Panc1 (cell line): Measurements from ENCODE around the gene GPR15LG. TPM values are rescaled to one million over a fixed set of nuclear protein-coding genes. Genes with fewer than 3 reads are reported as not detected.

ENCODE experiments used
- ATAC-seq: fragments of 200-7000 bp; cut with Tn5 transposase; 2 replicates; pipeline ENCODE4 v1.9.1; 2020; ENCODE audit warnings: mild to moderate bottlenecking, moderate library complexity
- BruUV-seq: library from RNA; stranded (reverse); fragments of 400-500 nt; replicated peaks from 2 replicates; lab custom pipeline; 2021; lab: Mats Ljungman, UMichigan
- CTCF ChIA-PET: fragments of 300-600 bp; sonication (Branson Sonifier 250); formaldehyde crosslinking; loops from one replicate; lab custom pipeline; 2022; ENCODE audit warnings: antibody characterized with exemption; lab: Charles Lee
- POLR2A ChIA-PET: fragments of 300-600 bp; sonication (Branson Sonifier 250); formaldehyde crosslinking; loops from one replicate; lab custom pipeline; 2022; ENCODE audit warnings: antibody characterized with exemption; lab: Charles Lee
- DNase-seq: peaks from one replicate; pipeline ENCODE4 v3.0.0-alpha.2; 2010; ENCODE audit warnings: low read depth, low spot score
- H3K27ac ChIP-seq: 2 replicates; pipeline ENCODE4 v1.5.1; 2011; ENCODE audit warnings: mild to moderate bottlenecking, low read length, inconsistent platforms
- H3K27me3 ChIP-seq: fragments of 200-500 bp; sonication (Bioruptor generic); 2 replicates; pipeline ENCODE4 v1.6.0; 2014; ENCODE audit warnings: low read length, inconsistent platforms; ENCODE audit not compliant: control insufficient read depth, insufficient read depth
- H3K36me3 ChIP-seq: fragments of 200-500 bp; sonication (Bioruptor generic); 2 replicates; pipeline ENCODE4 v1.5.1; 2014; ENCODE audit warnings: inconsistent platforms, mild to moderate bottlenecking, low read length, moderate library complexity; ENCODE audit not compliant: control insufficient read depth, insufficient read depth
- H3K4me1 ChIP-seq: 2 replicates; pipeline ENCODE4 v1.5.1; 2011; ENCODE audit warnings: inconsistent platforms, mild to moderate bottlenecking, low read length, moderate library complexity; ENCODE audit not compliant: control insufficient read depth, insufficient read depth
- H3K4me3 ChIP-seq, 2 experiments: 2 replicates each; pipeline ENCODE4 v1.5.1; 2011 to 2012; ENCODE audit warnings: low read depth in 2 of 2, low read length in 2 of 2, mild to moderate bottlenecking in 2 of 2, inconsistent platforms in 1 of 2, moderate library complexity in 1 of 2
- H3K9me3 ChIP-seq: fragments of 200-500 bp; sonication (Bioruptor generic); 2 replicates; pipeline ENCODE4 v1.5.1; 2014; ENCODE audit warnings: low read depth, mild to moderate bottlenecking, inconsistent platforms, low read length, moderate library complexity; ENCODE audit not compliant: control insufficient read depth, insufficient read depth
- CTCF ChIP-seq: fragments of 450-650 bp; IDR thresholded peaks from 2 replicates; pipeline ENCODE4 v1.5.1; 2017; ENCODE audit warnings: mild to moderate bottlenecking
- POLR2AphosphoS5 ChIP-seq: IDR thresholded peaks from 2 replicates; pipeline ENCODE4 v1.6.1; 2012; ENCODE audit warnings: mild to moderate bottlenecking, low read depth, low read length, moderate library complexity
- REST ChIP-seq, 2 experiments: IDR thresholded peaks; 2 replicates each; pipeline ENCODE4 v1.6.1; 2011 to 2012; ENCODE audit warnings: low read depth in 2 of 2, control low read depth in 1 of 2, low read length in 1 of 2, mild to moderate bottlenecking in 1 of 2, moderate library complexity in 1 of 2; ENCODE audit not compliant: insufficient read depth in 1 of 2
- SIN3A ChIP-seq: IDR thresholded peaks from 2 replicates; pipeline ENCODE4 v1.6.1; 2012; ENCODE audit warnings: low read depth, mild to moderate bottlenecking, low read length, moderate library complexity, borderline replicate concordance; ENCODE audit not compliant: insufficient read depth
- TCF7L2 ChIP-seq: IDR thresholded peaks from 2 replicates; pipeline ENCODE4 v1.6.1; 2011; ENCODE audit warnings: mild to moderate bottlenecking, low read depth, low read length, inconsistent platforms
- in situ Hi-C: cut with HindIII; loops from 2 replicates; pipeline ENCODE4 v1.10.0; 2016; ENCODE audit warnings: low sequenced_read_pairs, low pct_unique_long_range_greater_than_20kb
- intact Hi-C: fragments of 100-400 bp; cut with micrococcal nuclease; formaldehyde crosslinking; loops from one replicate; pipeline ENCODE4 v1.10.0; 2022; ENCODE audit not compliant: unreplicated experiment
- total RNA-seq: library from RNA; stranded (reverse); gene quantifications from one replicate; pipeline ENCODE4 v1.2.1, GENCODE V29; 2021; ENCODE audit not compliant: unreplicated experiment

The GPR15LG gene
- total RNA-seq, 1 experiment from 2014 or later: 0.41 TPM

- no peaks in the 10 kb centered on the region for H3K9me3 ChIP-seq
- ATAC-seq: no peak
- intact Hi-C loops (loop anchor here (5.0 kb wide), 1 partner anchor 61 kb away; no protein-coding TSS in a partner anchor), in situ Hi-C loops (no loop called here)
- H3K27ac ChIP-seq: no peak overlapping the region
- no peak for TF ChIP-seq CTCF
- no peak for TF ChIP-seq REST (IDR thresholded peaks at IDR 0.05; ENCODE audit: insufficient read depth in 1 of 2, low read depth in 2 of 2, low read length in 1 of 2)
- TF ChIP-seq TCF7L2: no peak
- TF ChIP-seq SIN3A: no peak
- no peak for TF ChIP-seq POLR2AphosphoS5
- CTCF ChIA-PET: no interaction called here
- no TSS peak for BruUV-seq
- DNase-seq: no peak
- no peak overlapping the region for H3K4me3 ChIP-seq
- H3K36me3 ChIP-seq: no peaks in the 10 kb centered on the region
- POLR2A ChIA-PET: no interaction called here
- peaks cover 25% of the 10 kb centered on the region for H3K27me3 ChIP-seq
- H3K4me1 ChIP-seq: no peaks in the 10 kb centered on the region
These were observed 34.4 kb downstream of the GPR15LG start for GRCh38 chr10:84208023-84208422.

DNA sequence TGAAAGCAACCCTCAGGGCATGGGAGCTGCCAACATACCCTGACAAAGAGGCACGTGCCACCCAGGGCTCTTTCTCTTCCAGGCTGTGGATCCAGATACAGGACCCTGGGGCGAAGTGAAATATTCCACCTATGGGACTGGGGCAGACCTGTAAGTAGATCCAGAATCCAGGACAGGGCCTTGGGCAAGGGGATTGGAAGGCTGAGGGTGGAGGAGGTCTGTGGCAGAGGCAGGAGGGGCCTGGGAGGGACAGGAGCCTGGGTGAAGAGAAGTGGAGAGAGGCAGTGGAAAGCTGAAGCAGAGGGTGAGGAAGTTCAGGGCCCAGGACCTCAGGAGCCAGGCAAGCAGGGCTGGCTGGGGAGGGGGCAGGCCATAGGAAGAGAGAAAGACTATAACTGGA is 38.0 kb downstream of the GPR15LG start:
- DNase-seq: no peak
- intact Hi-C loops (no loop called here), in situ Hi-C loops (no loop called here)
- Histone ChIP-seq H3K27ac (no peak overlapping the region), H3K27me3 (peaks cover 30% of the 10 kb centered on the region), H3K4me1 (no peaks in the 10 kb centered on the region), H3K4me3 (no peak overlapping the region), H3K9me3 (no peaks in the 10 kb centered on the region), H3K36me3 (no peaks in the 10 kb centered on the region)
- no peak for TF ChIP-seq POLR2AphosphoS5
- BruUV-seq: no TSS peak
- ChIA-PET CTCF (no interaction called here), POLR2A (no interaction called here)
- 0 out of 2 replicates have a peak, but pooled peaks have one; percentile 15 for ATAC-seq

DNA sequence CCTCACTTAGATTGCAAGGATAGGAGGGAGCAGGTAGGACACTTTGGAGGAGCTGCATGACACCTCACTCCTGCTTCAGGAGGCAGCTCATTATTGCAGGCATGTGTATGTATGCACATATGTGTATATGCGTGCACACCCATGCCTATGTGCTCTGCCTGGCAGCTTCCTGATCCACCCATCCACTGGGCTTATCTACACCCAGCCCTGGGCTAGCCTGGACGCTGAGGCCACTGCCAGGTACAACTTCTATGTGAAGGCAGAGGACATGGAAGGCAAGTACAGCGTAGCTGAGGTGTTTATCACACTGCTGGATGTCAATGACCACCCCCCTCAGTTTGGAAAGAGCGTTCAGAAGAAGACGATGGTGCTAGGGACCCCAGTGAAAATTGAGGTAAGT is 38.4 kb downstream of the GPR15LG start:
- peaks cover 27% of the 10 kb centered on the region for H3K27me3 ChIP-seq
- H3K4me3 ChIP-seq: no peak overlapping the region
- TF ChIP-seq SIN3A (no peak), TCF7L2 (no peak), CTCF (no peak), POLR2AphosphoS5 (no peak), REST (IDR thresholded peaks at IDR 0.05; ENCODE audit: insufficient read depth in 1 of 2, low read depth in 2 of 2, low read length in 1 of 2) (no peak)
- ATAC-seq (no peak), DNase-seq (no peak)
- in situ Hi-C loops (no loop called here), intact Hi-C loops (no loop called here)
- BruUV-seq: no TSS peak
- no peaks in the 10 kb centered on the region for H3K9me3 ChIP-seq
- H3K27ac ChIP-seq: no peak overlapping the region
- ChIA-PET POLR2A (no interaction called here), CTCF (no interaction called here)
- H3K36me3 ChIP-seq: no peaks in the 10 kb centered on the region
- H3K4me1 ChIP-seq: no peaks in the 10 kb centered on the region
